AG09319 (cell line): ENCODE measurements around the gene TRAPPC11.

Experiments
- DNase-seq: peaks from one replicate; pipeline ENCODE4 v3.0.0-alpha.2; 2010; ENCODE audit warnings: low read depth; ENCODE audit errors: extremely low read depth
- TF ChIP-seq, protein P1 (sequence below): IDR thresholded peaks from 2 replicates; pipeline ENCODE4 v1.5.1; 2011; ENCODE audit warnings: low read depth, mild to moderate bottlenecking, inconsistent platforms, low read length, moderate library complexity

The TRAPPC11 gene

DNA sequence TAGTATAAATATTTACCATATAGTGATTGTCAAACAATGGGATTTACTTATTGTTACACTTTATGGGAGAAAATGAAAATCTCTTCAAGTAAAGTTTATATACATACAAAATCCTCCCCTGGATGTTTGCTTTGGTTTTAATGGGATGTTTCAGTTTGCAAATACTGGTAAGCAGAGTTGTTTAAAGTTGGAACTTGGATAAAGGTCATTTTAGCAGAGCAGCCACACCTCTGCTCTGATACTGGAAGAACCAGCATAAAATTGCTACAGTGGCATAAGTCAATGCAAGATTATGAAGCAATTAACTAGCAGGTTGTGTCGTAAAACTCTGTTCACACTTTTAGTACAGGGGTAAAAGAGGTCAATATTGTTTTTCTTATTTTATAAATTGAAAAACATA lies 101.2 kb downstream of the TRAPPC11 start:
- TF ChIP-seq, protein P1, sequence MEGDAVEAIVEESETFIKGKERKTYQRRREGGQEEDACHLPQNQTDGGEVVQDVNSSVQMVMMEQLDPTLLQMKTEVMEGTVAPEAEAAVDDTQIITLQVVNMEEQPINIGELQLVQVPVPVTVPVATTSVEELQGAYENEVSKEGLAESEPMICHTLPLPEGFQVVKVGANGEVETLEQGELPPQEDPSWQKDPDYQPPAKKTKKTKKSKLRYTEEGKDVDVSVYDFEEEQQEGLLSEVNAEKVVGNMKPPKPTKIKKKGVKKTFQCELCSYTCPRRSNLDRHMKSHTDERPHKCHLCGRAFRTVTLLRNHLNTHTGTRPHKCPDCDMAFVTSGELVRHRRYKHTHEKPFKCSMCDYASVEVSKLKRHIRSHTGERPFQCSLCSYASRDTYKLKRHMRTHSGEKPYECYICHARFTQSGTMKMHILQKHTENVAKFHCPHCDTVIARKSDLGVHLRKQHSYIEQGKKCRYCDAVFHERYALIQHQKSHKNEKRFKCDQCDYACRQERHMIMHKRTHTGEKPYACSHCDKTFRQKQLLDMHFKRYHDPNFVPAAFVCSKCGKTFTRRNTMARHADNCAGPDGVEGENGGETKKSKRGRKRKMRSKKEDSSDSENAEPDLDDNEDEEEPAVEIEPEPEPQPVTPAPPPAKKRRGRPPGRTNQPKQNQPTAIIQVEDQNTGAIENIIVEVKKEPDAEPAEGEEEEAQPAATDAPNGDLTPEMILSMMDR = no peak
- no peak for DNase-seq
